GM19035 (cell line): ENCODE measurements around the gene ANTXR1.

ENCODE experiments used
- ATAC-seq: cut with Tn5 transposase; IDR thresholded peaks from one replicate; pipeline ENCODE4 v1.9.1; 2021; ENCODE audit not compliant: unreplicated experiment

The ANTXR1 gene

DNA sequence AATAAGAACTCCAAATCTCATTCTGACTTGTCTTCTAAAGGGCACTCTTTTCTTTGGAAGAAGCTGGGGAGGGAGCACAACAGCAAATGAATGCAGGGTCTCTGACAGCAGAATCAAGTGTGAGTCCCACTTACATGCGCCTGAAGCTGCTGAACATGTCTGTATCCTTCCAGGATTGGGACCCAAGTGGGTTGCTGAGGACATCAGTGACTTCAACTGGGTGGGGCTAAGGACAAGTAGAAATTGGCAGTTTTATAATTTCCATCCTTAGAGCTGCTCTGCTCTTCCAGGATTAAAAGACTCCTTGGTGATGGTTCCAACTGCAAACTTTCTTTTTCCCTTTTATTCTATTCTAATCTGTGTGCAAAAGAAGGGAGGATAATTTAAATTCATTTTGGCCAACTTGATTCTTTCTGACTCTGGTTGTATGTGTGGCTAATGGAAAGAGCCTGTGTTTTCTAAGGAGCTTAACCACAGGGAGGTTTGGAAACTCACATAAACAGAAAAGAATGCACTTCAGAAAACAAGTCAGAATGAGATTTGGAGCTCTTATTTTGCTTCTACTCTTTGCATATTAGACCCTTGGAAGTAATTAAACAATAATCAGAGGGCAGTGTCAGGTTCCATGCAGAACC is 20.6 kb downstream of the ANTXR1 start:
- ATAC-seq = no peak

DNA sequence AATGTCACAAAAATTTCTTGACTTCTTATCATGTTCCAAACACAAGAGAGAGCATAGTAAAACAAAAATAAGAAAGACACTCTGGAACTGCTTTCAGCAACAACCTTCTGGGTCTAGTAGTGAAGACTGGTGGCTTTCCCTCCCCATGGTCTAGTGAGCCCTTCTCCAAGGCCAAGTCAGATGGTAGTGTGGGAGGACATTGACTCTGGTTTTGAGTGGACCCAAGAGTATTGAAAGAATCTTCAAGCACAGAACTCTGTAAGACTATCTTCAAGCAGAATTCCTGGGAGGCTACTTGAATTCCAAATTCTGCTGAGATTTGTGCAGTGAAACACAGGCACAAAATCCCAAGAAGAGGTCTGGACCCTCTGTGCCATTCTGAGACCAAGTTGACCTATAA is 21.1 kb downstream of the ANTXR1 start:
- no peak for ATAC-seq

DNA sequence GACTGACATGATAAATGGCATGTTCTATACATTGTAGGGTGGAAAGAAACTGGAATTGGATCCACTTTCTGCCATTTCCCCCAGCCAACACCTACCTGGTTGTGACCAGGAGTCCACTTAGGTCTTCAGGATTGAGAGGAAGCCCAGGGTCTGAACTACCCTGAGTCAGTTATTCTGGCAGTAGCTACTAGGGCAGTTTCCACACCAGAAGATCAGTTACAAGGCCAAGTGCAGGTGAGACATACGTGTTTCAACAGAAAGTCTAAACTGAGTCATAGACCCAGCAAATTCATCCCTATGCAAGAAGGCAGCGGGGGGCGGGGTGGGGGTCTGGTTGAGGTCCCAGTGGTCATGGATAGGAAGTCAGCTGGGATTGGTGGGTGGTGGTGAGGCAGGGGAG is 21.9 kb downstream of the ANTXR1 start:
- ATAC-seq = no peak

DNA sequence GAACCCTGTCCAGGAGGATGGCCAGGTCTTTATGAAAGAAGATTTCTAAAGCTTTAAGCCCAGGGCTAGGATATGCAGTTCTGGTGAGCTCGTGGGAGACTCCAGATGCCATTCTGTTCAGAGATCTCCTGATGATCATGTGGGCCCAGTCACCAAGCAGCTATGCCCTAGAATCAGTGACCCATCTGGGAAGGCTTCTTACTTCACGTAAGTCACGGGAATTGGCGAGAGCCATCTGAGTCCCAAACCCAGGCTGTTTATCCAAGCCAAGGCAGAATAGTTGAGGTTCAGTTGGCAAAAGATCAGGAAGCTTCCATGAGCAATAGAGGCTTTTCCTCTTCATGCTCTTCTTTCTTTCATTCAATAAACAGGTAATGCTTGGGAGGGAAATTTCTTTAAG is 23.9 kb downstream of the ANTXR1 start:
- ATAC-seq = no peak

DNA sequence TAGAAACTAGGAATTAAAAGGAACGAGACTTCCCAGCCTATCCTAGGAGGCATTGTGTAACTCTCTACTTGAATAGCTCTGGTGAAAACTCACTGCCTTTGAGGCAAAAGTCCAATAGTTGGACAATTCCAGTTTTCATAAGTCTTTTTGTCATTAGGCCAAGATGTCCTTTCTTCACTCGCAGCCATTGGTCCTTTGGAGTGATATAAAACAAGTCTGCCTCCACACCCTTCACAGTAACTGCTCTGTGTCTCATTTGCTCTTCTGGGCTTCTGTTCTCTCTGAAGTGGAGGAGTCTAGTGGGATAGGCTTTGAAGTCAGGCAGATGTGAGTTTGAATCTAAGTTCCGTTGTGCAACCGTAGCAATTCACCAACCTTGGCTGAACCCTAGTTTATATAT is 28.2 kb downstream of the ANTXR1 start:
- no peak for ATAC-seq

DNA sequence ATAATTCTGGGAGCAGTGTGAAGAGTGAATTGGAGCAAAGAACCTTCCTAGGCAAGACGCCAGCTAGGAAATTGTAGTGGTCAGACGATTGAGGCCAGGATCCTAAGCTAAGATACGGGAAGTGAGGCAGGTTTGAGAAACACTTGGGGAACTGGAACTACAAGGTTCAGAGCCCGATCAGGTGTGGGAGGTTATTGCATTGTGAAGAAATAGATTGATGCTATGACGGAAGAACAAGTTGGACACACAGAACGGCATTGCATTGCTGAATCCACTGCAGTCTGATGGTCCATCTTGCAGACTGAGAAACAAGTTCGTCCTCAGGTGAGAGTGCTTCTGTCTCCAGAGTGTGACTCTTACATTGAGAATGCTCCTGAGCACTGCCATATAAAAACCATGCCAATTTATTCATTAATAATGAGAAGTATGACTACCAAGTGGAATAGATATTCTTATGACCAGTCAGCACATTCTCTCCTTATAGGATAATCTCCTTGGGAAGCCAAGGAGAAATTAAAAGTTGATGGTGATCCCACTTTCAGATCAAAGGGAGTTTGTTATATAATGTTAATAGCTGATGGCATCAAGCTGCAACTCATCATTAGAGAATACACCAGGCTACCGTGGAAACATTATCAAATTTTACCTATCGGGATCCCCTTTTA is 30.9 kb downstream of the ANTXR1 start:
- ATAC-seq = no peak

DNA sequence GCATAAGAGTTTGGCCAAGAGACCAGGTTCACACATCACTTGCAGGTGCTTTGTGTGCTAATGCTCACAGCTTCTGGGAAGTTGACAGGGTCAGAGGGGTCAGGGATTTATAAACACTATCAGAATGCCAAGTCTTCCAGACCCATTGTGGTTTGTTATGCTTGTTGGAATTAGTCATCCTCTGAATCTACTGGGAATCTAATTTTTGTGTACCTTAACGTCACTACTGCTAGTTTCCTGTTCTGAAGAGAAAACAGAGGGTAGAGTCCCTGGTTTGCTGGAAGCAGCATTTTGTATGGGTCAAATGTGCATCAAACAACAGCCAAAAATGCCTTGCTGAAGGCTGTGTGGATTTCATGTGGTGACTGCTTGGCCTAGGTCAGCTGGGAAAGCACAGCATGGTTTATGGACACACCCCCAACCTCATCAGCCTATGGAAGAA is 33.3 kb downstream of the ANTXR1 start:
- no peak for ATAC-seq

DNA sequence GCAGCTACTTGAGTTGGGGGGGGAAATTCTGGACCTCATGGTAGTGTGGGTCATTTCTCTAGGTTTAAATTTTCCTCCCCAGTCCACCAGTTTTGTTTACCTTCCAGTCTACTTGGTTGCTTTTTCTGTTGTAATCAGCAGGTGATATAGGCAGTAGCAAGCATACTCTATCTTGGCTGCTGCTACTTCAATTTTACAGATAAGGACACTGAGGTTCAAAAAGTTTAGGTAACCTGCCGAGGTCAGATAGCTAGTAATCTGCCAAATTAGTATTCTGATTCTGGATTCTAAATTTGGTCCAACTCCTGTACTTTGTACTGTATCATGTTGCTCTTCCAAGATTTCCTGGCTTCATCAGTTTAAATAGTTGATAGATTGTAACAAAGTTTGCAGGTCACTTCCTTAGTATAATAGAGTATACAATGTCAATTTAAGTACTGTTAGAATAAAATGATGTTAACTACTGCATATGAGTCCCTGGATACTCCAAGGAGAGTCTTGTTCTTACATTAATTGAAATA is 34.7 kb downstream of the ANTXR1 start:
- ATAC-seq = no peak

DNA sequence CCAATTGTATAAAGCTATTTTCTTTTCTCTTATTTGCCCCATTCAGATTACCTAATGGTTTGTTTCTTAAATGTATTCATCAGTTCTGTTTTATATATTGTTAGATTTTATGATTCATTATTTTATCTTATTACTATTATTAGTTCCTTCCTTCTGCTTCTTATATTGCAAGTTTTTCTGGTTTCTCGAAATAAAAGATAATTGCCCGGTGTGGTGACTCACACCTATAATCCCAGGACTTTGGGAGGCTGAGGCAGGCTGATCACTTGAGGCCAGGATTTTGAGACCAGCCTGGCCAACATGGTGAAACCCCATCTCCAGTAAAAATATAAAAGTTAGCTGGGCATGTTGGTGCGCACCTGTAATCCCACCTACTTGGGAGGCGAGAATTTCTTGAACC is 37.8 kb downstream of the ANTXR1 start:
- no peak for ATAC-seq

DNA sequence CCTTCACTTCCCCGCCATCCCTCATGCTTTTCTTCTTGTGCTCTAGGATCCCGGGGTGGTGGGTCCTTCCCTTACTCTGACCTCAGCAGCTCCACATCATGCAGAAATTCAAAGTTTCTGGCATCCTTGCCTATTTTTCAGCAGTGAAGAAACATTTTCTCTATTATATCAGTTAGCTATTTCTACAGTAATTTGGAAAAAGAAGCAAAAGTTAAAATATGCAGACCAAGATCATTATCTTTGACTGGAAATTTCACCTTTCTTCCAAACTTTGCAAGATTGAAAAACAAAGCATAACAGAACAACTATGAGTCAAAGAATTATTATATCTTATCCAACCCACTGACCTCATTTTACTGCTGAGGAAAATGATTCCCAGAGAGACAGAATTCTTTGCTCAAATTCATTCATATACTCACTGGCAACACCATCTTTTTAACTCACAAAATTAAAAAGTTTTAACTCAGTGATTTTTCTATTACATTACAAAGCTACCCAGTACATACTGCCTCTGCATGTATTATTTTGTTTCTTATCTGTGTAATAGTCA is 40.5 kb downstream of the ANTXR1 start:
- no peak for ATAC-seq

DNA sequence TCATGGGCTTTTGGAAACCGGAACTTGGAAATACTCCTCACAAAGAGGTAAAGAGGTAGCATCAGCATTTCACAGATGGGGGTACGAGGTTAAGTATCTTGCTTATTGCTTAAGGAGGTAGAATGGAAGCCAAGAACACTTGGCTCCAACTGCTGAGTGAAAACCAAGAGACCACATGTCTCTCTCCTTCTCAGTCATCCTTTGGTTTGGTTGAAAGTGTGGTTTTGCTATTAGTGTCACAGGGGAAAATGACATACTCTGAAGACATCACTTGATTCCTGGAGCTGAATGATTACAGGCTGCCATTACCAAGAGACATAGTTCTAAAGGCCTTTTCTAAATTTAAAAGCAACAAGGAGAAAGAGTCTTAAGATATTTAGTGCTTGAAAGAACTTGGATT is 41.5 kb downstream of the ANTXR1 start:
- ATAC-seq = no peak

DNA sequence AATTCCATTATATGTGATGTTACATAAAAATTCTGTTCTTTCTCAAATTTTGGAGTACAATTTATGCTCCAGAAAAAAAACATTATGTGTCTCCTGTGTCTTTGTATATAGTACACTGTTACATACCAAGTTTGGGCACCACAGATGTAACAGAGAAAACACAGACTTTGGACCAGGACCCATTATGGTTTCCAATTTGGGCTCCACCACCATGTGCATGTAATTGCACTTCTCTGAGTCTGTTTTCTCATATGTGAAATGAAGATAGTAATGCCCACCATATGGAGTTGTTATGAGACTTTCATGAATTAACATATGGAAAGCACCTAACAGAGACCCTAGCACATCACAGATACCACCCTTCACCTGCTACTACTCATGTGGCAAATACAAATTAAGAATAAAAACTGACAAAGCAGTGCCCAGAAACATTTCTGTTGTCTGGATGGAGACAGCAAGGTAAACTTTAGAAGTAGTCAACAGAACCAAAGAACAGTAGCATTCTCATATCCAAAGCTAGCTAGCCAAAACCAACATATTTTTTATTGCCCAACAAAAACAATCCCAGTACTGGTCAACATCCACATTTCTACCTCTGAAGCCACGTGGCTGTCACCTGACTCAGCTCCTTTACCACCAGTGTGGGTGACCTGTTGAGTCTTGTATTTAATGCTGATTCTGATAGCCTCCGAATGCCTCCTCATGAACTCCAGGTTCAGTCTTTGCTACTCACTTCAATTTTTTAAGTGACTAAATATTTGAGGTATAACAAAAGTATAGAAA is 42.9 kb downstream of the ANTXR1 start:
- no peak for ATAC-seq

DNA sequence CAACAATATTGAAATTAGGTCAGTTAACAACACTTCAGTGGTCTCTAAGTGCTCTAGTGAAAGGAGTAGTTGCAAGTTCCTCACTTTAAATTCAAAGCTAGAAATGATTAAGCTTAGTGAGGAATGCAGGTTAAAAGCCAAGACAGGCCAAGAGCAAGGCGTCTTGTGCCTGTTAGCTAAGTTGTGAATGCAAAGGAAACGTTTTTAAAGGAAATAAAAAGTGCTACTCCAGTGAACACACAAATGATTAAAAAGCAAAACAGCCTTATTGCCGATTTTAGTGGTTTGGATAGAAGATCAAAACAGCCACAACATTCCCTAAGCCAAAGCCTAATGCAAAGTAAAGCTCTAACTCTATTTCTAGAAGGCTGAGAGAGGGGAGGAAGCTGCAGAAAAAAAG is 44.7 kb downstream of the ANTXR1 start:
- no peak for ATAC-seq

DNA sequence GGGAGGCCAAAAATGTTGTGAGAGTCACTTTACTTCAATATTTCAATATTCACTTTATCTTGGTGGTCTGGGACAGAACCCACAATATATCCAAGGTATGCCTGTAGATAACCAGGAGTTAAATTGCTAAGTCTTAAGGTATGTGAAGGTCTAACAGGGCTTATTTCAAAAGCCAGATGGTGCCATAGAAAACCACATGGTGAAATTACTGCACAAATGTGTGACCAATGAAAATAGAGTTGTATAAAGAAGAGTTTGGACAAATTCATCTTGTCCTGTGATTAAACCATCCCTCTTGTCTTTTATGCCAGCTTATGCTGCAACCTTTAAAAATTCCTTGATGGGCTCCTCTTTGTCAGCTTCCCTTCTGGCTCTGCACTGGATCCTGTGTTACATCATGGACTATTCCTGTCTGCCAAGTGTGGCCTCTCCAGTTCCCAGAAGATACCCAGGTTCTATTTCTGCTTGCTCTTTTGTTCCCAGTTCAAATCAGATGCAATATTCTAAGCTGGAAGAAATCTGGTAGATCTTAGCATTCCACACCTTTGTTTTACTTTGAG is 46.8 kb downstream of the ANTXR1 start:
- no peak for ATAC-seq

DNA sequence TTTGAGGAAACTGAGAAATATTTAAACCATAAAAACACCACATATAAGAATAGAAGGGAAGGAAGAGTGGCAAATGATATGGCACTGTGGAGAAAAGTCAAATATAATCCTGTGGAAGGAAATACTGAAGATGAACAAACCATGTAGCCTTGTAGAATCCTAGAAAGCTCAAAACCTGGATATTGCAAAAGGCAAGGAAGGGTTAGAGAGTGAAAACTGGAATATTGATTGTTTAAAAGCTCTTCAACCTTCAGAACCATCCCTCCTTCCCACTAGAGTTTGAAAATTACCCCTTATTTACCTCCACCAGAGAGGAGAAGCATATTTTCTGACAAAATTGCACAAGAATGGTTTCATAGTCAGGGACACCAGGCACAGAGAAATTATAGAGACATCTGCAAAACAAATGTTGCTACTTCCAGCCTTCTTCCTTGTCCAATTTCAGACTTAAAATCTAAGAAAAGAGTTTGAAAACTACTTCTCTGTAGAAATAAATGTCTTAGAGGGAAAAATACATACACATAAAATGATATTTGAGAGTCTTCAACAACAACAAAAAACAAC is 48.0 kb downstream of the ANTXR1 start:
- no peak for ATAC-seq

DNA sequence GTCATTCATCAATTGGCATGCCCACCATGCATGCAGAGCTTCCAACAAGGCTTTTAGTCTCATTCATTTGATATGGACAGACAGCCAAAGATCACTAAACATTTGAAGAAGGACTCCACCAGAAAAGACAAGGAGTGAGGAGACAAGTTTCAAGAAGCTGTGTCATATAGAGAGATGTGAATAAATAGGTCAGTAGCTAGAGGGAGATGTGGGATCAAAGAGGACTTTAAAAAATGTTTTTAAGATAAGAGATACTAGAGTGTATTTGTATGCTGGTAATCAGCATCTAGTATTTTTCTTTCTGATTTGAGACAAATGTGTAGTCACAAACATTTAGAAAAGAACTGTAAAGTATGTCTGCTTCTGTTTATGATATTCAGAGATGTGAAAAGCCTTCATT is 48.5 kb downstream of the ANTXR1 start:
- ATAC-seq = no peak

DNA sequence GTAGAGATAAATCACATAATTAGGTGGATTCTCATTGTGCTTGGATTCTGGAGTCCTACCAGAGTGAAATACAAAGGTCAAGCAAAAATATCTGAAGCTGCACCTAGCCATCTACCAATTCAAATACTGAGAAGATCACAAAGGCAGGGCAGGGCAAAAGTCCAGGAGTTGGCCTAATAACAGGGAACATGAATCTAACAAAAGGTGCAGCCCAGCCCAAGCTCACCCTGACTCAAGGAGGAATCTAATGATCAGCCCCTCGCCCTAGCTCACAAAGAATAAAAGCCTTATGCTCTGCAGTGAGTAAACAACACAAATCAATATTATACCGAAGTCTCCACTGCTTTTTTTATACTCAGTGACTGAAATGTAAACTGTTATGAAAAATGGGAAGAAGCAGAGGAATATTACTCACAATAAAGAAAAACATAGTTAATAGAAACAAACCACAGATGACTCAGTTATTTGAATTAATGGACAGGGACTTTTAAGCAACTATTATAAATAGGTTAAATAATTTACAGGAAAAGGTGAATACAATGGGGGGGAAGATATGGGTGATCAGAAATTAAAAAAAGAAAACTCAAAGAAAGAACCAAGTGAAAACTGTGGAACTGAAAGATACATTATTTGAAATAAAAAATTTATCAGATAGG is 49.5 kb downstream of the ANTXR1 start:
- ATAC-seq = no peak

DNA sequence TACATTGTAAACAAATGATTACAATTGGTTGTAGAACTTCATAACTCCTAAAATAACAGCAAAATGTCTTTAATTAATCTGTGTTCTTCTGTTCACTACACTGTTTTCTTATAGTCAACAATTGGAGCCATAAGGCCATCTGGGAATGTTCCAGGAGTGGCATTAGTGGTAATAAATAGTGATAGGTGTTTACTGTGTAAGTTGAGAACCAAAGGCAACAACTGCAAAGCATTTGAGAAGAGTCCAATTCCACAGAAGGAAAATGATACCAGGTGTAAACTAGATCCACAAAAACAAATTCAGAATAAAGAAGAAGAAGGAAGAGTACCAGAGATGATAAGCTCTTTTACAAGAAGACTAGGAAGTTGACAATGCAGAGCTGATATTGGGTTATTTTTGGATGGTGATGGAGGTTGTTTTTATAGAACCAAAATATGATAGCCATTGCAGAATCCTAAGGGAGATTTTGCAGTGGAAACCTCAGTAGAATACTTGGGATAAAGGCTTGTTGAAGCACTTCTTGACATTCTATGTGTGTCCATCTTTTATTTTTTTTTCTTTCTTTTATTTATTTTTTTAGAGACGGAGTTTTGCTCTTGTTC is 52.9 kb downstream of the ANTXR1 start:
- no peak for ATAC-seq

DNA sequence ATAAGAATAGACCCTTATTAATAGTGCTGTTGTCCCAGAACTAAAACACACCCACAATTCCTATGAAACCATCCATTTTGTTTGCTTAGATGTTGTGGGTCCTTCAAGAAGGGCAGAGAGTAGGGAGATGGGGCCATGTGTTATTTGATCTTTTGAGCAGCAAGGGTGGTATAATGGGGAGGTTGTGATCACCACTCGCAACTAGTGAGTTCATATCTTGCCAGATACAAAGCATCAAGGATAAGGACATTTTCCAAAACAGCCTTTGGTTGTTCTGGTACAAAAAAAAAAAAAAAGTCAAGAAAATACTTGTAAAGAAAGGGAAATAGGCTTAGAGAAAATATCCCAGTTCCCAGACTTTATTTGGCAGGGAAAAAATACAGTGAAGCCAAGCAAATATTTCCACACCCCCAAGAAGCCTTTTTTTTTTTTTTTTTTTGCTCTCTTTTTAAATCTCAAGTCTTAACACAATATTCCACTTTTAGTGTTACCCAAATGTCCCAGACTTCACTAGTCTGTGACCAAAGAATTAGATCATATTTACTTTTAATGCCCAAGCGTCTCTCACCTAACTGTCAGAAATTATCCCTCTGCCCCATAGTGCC is 54.1 kb downstream of the ANTXR1 start:
- ATAC-seq = no peak

DNA sequence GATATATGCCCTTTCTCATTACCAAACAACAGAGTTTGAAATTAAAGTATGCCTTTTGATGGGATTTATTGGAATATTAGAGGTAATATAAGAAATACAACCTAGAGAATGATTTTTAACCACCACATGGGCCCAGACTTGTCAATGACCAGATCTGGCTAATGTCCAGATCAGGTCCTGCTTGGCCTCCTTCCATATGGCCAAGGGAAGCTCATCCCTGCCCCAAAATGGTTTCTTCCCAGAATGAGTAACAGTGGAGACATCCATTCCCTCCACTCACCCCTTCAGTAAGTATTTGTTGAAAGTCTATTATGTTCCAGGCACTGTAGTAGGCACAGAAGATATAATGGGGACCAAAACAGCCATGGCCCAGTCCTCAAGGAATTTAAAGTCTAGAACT is 54.9 kb downstream of the ANTXR1 start:
- ATAC-seq = no peak
